ENCODE measurements around the gene RBM20.
"Not testable (repeated sequence)": the region's sequence is repeated elsewhere in the genome, so short reads cannot be mapped to it uniquely, and the experiment has no call there.

DNA sequence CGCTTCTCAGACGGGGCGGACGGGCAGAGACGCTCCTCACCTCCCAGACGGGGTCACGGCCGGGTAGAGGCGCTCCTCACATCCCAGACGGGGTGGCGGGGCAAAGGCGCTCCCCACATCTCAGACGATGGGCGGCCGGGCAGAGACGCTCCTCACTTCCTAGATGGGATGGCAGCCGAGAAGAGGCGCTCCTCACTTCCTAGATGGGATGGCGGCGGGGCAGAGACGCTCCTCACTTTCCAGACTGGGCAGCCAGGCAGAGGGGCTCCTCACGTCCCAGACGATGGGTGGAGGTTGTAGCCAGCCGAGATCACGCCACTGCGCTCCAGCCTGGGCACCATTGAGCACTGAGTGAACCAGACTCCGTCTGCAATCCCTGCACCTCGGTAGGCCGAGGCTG is 123.5 kb downstream of the RBM20 start:
- TF ChIP-seq, protein P1, sequence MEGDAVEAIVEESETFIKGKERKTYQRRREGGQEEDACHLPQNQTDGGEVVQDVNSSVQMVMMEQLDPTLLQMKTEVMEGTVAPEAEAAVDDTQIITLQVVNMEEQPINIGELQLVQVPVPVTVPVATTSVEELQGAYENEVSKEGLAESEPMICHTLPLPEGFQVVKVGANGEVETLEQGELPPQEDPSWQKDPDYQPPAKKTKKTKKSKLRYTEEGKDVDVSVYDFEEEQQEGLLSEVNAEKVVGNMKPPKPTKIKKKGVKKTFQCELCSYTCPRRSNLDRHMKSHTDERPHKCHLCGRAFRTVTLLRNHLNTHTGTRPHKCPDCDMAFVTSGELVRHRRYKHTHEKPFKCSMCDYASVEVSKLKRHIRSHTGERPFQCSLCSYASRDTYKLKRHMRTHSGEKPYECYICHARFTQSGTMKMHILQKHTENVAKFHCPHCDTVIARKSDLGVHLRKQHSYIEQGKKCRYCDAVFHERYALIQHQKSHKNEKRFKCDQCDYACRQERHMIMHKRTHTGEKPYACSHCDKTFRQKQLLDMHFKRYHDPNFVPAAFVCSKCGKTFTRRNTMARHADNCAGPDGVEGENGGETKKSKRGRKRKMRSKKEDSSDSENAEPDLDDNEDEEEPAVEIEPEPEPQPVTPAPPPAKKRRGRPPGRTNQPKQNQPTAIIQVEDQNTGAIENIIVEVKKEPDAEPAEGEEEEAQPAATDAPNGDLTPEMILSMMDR (IDR thresholded peaks at IDR 0.05) = not testable (repeated sequence)
- not testable (repeated sequence) for TF ChIP-seq POLR2A, POLR2AphosphoS5 (IDR thresholded peaks at IDR 0.05)

All from sigmoid colon (tissue), 4 donors.